H1 (cell line): ENCODE results near the gene STAT1. TPM values are rescaled to one million over a fixed set of nuclear protein-coding genes. Genes with fewer than 3 reads are reported as not detected.
A peak's percentile ranks its signal among the peaks of the same experiment; 100 is the strongest.

ENCODE experiments used
- ASH2L ChIP-seq: fragments of 200-600, 300-600 bp; sonication (generic); IDR thresholded peaks from one replicate; pipeline ENCODE4 v1.7.1; 2017; ENCODE audit warnings: low read length
- BRCA1 ChIP-seq: IDR thresholded peaks from 2 replicates; pipeline ENCODE4 v1.6.1; 2012; ENCODE audit warnings: low read depth, low read length, improper control_type of control experiment
- CBX5 ChIP-seq: fragments of 300-800, 300-1000 bp; sonication (generic); IDR thresholded peaks from 2 replicates; pipeline ENCODE4 v1.7.1; 2016; ENCODE audit warnings: antibody characterized with exemption, low read length, low read depth
- CTCF ChIP-seq, 3 experiments: IDR thresholded peaks; 1 replicate in 2 of 3; 2 replicates in 1 of 3; pipeline versions ENCODE4 v1.5.1 to v1.6.1; 2011; ENCODE audit warnings: low read length in 3 of 3, mild to moderate bottlenecking in 3 of 3, inconsistent platforms in 2 of 3, low read depth in 1 of 3, moderate library complexity in 1 of 3; ENCODE audit not compliant: insufficient read depth in 1 of 3; ENCODE audit errors: control extremely low read depth in 1 of 3
- EP300 ChIP-seq, 2 experiments: IDR thresholded peaks; 1 replicate in 1 of 2; 2 replicates in 1 of 2; pipeline ENCODE4 v1.6.1; 2011 to 2012; ENCODE audit warnings: low read depth in 2 of 2, low read length in 2 of 2, mild to moderate bottlenecking in 2 of 2, borderline replicate concordance in 1 of 2, inconsistent platforms in 1 of 2, moderate library complexity in 1 of 2
- HDAC2 ChIP-seq, 2 experiments: fragments of 300-600 bp in 1 of 2; sonication (generic) in 1 of 2; IDR thresholded peaks; 2 replicates each; pipeline ENCODE4 v1.6.1; 2011 to 2012; ENCODE audit warnings: low read depth in 2 of 2, low read length in 2 of 2, mild to moderate bottlenecking in 2 of 2, moderate library complexity in 2 of 2, borderline replicate concordance in 1 of 2, inconsistent platforms in 1 of 2
- KDM4A ChIP-seq: IDR thresholded peaks from one replicate; pipeline ENCODE4 v1.7.1; 2012; ENCODE audit warnings: low read depth, mild to moderate bottlenecking, moderate library complexity, low read length, inconsistent platforms; ENCODE audit not compliant: severe bottlenecking
- MAFK ChIP-seq: IDR thresholded peaks from 2 replicates; pipeline ENCODE4 v1.6.1; 2012; ENCODE audit warnings: low read depth, mild to moderate bottlenecking, improper control_type of control experiment, low read length
- PHF8 ChIP-seq: fragments of 200-600 bp; sonication (generic); conservative IDR thresholded peaks from 2 replicates; pipeline ENCODE4 v1.7.1; 2012; ENCODE audit warnings: low read depth, mild to moderate bottlenecking, inconsistent platforms, low read length, moderate library complexity
- RFX5 ChIP-seq: IDR thresholded peaks from 2 replicates; pipeline ENCODE4 v1.6.1; 2011; ENCODE audit warnings: low read depth, low read length, improper control_type of control experiment, borderline replicate concordance
- SP2 ChIP-seq: IDR thresholded peaks from 2 replicates; pipeline ENCODE4 v1.6.1; 2012; ENCODE audit warnings: mild to moderate bottlenecking, low read length, inconsistent platforms
- TAF1 ChIP-seq: IDR thresholded peaks from 2 replicates; pipeline ENCODE4 v1.6.1; 2011; ENCODE audit warnings: mild to moderate bottlenecking, low read depth, low read length
- TCF12 ChIP-seq: IDR thresholded peaks from 2 replicates; pipeline ENCODE4 v1.6.1; 2011; ENCODE audit warnings: low read depth, mild to moderate bottlenecking, low read length
- ZNF274 ChIP-seq: IDR thresholded peaks from 2 replicates; pipeline ENCODE4 v1.7.0; 2012; ENCODE audit warnings: low read length, borderline replicate concordance; ENCODE audit errors: extremely low read depth
- polyA plus RNA-seq, 7 experiments: library from polyadenylated mRNA; depleted of rRNA in 3 of 7; stranded (reverse) in 5 of 7; unstranded in 2 of 7; fragments of >200 nt in 5 of 7; fragments of 200-250 nt in 2 of 7; gene quantifications; 1 replicate in 5 of 7; 2 replicates in 1 of 7; 4 replicates in 1 of 7; pipeline versions ENCODE4 v1.2.1 to v1.2.3, GENCODE V29; 2011 to 2013; ENCODE audit warnings: missing spikeins in 2 of 7, mixed read lengths in 2 of 7
- total RNA-seq: library from RNA; stranded (reverse); fragmentation: NEBNext Ultra II Directional; extraction: Animal tissue kit (Norgen Biotek cat#: 25700); gene quantifications from 2 replicates; pipeline ENCODE4 v1.2.1, GENCODE V29; 2021
- TF ChIP-seq, protein P1 (sequence below): IDR thresholded peaks from 2 replicates; pipeline ENCODE4 v1.6.1; 2011; ENCODE audit warnings: low read length, improper control_type of control experiment
- TF ChIP-seq, protein P2 (sequence below): IDR thresholded peaks from 2 replicates; pipeline ENCODE4 v1.6.1; 2012; ENCODE audit warnings: low read length, inconsistent platforms
- TF ChIP-seq, protein P3 (sequence below): IDR thresholded peaks from 2 replicates; pipeline ENCODE4 v1.6.1; 2012; ENCODE audit warnings: inconsistent platforms

STAT1 gene
- total and polyA plus RNA-seq, 2 of the 8 experiments (the other 6 are each of a cell fraction or from before 2014, with no cell fraction given): 20.3 to 43.0 TPM

DNA sequence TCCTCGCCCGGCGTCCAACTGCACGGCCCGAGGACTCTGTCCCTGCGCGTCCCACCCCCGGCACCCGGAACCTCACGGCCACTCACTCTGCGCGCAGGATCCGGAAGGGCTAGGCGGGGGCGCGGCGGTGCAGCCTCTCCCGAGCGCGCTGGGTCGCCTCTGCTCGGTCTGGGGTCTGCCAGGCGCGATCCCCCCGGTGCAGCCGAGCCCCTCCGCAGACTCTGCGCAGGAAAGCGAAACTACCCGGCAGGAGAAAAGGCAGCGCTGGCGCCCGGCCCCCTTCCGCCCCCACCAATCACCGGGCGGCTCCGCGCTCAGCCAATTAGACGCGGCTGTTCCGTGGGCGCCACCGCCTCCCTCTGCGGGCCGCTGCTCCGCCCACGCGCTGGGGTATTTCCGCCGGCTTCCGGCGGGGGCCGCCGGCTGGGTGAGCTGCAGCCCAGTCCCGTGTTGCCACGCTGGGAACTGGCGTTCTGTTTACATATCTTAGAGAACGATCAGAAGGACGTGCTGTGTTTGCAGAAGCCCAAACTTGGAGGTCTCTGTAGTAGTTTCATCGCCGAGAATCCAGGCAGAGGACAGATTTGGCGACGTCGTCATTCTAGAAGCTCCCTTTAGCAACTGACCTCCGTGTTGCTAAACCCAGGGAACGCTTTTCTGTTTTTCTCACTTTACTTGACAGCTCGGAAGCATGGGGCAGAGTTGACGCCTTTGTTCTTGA lies at the start of gene STAT1 (continued):
- TF ChIP-seq EP300 (IDR thresholded peaks at IDR 0.05; ENCODE audit: borderline replicate concordance in 1 of 2, low read depth in 2 of 2, low read length in 2 of 2) (peak; percentile 93 to 100; a peak in 2 of 3 replicates), TAF1 (peak; percentile 95), TCF12 (0 out of 2 replicates have a peak, but pooled peaks have one; percentile 37), HDAC2 (IDR thresholded peaks at IDR 0.05; ENCODE audit: borderline replicate concordance in 1 of 2, low read depth in 2 of 2, low read length in 2 of 2) (0 out of 4 replicates have a peak, but pooled peaks of 1 of the 2 experiments have one; percentile 45), RFX5 (no peak), ZNF274 (no peak), ASH2L (peak; percentile 99), MAFK (no peak), SP2 (no peak), PHF8 (peak; percentile 96), CBX5 (no peak), BRCA1 (no peak), KDM4A (peak; percentile 95), CTCF (IDR thresholded peaks at IDR 0.05; ENCODE audit: control extremely low read depth in 1 of 3, insufficient read depth in 1 of 3, low read depth in 1 of 3, low read length in 3 of 3) (no peak)
- TF ChIP-seq, protein P1, sequence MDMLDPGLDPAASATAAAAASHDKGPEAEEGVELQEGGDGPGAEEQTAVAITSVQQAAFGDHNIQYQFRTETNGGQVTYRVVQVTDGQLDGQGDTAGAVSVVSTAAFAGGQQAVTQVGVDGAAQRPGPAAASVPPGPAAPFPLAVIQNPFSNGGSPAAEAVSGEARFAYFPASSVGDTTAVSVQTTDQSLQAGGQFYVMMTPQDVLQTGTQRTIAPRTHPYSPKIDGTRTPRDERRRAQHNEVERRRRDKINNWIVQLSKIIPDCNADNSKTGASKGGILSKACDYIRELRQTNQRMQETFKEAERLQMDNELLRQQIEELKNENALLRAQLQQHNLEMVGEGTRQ: 0 out of 2 replicates have a peak, but pooled peaks have one; percentile 3
- TF ChIP-seq, protein P2, sequence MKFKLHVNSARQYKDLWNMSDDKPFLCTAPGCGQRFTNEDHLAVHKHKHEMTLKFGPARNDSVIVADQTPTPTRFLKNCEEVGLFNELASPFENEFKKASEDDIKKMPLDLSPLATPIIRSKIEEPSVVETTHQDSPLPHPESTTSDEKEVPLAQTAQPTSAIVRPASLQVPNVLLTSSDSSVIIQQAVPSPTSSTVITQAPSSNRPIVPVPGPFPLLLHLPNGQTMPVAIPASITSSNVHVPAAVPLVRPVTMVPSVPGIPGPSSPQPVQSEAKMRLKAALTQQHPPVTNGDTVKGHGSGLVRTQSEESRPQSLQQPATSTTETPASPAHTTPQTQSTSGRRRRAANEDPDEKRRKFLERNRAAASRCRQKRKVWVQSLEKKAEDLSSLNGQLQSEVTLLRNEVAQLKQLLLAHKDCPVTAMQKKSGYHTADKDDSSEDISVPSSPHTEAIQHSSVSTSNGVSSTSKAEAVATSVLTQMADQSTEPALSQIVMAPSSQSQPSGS: no peak
- TF ChIP-seq, protein P3, sequence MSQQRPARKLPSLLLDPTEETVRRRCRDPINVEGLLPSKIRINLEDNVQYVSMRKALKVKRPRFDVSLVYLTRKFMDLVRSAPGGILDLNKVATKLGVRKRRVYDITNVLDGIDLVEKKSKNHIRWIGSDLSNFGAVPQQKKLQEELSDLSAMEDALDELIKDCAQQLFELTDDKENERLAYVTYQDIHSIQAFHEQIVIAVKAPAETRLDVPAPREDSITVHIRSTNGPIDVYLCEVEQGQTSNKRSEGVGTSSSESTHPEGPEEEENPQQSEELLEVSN: peak; percentile 94
